Measurements from ENCODE around the gene MCOLN1. TPM values are rescaled to one million over a fixed set of nuclear protein-coding genes. Genes with fewer than 3 reads are reported as not detected.

MCOLN1 gene
- total and polyA plus RNA-seq, 4 donors = 10.9 to 17.0 (median 13.7) TPM

- H3K36me3 ChIP-seq (ENCODE audit: control insufficient read depth in 4 of 4, insufficient read depth in 3 of 4, low read depth in 1 of 4, low read length in 3 of 4) = peaks cover 14 to 44% (median 19%) of the 10 kb centered on the region in 4 donors
- DNase-seq (ENCODE audit: low spot score) = no peak
- H3K27me3 ChIP-seq (ENCODE audit: control insufficient read depth in 4 of 4, insufficient read depth in 4 of 4, low read length in 3 of 4) = no peaks in the 10 kb centered on the region
- no peak overlapping the region for H3K4me3 ChIP-seq (ENCODE audit: low read depth in 1 of 3, low read length in 3 of 3)
- H3K9ac ChIP-seq (ENCODE audit: low read depth in 1 of 2, low read length in 2 of 2) = no peak overlapping the region
- H3K27ac ChIP-seq (ENCODE audit: low read depth in 1 of 2, low read length in 2 of 2) = peak overlapping the region; percentile 36 to 61
- TF ChIP-seq RXRA (IDR thresholded peaks at IDR 0.05) (no peak), NR2F2 (IDR thresholded peaks at IDR 0.05) (peak; percentile 49)
- 98% methylated on average over 24 of the region's 24 CpGs for WGBS
- no peaks in the 10 kb centered on the region for H3K4me1 ChIP-seq (ENCODE audit: control insufficient read depth in 4 of 4, insufficient read depth in 4 of 4, low read length in 3 of 4)
- H3K9me3 ChIP-seq (ENCODE audit: control insufficient read depth in 4 of 4, low read length in 3 of 4) = no peaks in the 10 kb centered on the region
These were observed 20.3 kb downstream of the MCOLN1 start for GRCh38 chr19:7542556-7543348.

- H3K4me1 ChIP-seq (ENCODE audit: control insufficient read depth in 4 of 4, insufficient read depth in 4 of 4, low read length in 3 of 4) = no peaks in the 10 kb centered on the region
- H3K4me3 ChIP-seq (ENCODE audit: low read depth in 1 of 3, low read length in 3 of 3) = no peak overlapping the region
- H3K9me3 ChIP-seq (ENCODE audit: control insufficient read depth in 4 of 4, low read length in 3 of 4) = no peaks in the 10 kb centered on the region
- peak; percentile 49 for DNase-seq (ENCODE audit: low spot score)
- H3K27me3 ChIP-seq (ENCODE audit: control insufficient read depth in 4 of 4, insufficient read depth in 4 of 4, low read length in 3 of 4) = no peaks in the 10 kb centered on the region
- no peak overlapping the region for H3K9ac ChIP-seq (ENCODE audit: low read depth in 1 of 2, low read length in 2 of 2)
- 86% methylated on average over 3 of the region's 3 CpGs for WGBS
- TF ChIP-seq TAF1 (conservative IDR thresholded peaks at IDR 0.05) (no peak), GABPA (IDR thresholded peaks at IDR 0.05 in 1 of 2, conservative IDR thresholded peaks at IDR 0.05 in 1 of 2) (no peak), REST (IDR thresholded peaks at IDR 0.05) (no peak), MAX (IDR thresholded peaks at IDR 0.05) (no peak), RAD21 (IDR thresholded peaks at IDR 0.05) (no peak), HNF4G (IDR thresholded peaks at IDR 0.05) (no peak), JUND (IDR thresholded peaks at IDR 0.05) (no peak), NR2F2 (IDR thresholded peaks at IDR 0.05) (no peak), HNF4A (conservative IDR thresholded peaks at IDR 0.05) (no peak), FOXA2 (IDR thresholded peaks at IDR 0.05) (no peak), FOXA1 (IDR thresholded peaks at IDR 0.05) (no peak), RXRA (IDR thresholded peaks at IDR 0.05) (no peak), EGR1 (IDR thresholded peaks at IDR 0.05; ENCODE audit: low read depth in 2 of 2) (no peak)
- H3K27ac ChIP-seq (ENCODE audit: low read depth in 1 of 2, low read length in 2 of 2) = peak overlapping the region in 1 of 2 donors; percentile 14
- peaks cover 10 to 35% (median 18%) of the 10 kb centered on the region in 4 donors for H3K36me3 ChIP-seq (ENCODE audit: control insufficient read depth in 4 of 4, insufficient read depth in 3 of 4, low read depth in 1 of 4, low read length in 3 of 4)
These were observed 22.2 kb downstream of the MCOLN1 start for GRCh38 chr19:7544626-7545025.

- Histone ChIP-seq H3K27ac (ENCODE audit: low read depth in 1 of 2, low read length in 2 of 2) (peak overlapping the region in 1 of 2 donors; percentile 7), H3K27me3 (ENCODE audit: control insufficient read depth in 4 of 4, insufficient read depth in 4 of 4, low read length in 3 of 4) (no peaks in the 10 kb centered on the region), H3K4me1 (ENCODE audit: control insufficient read depth in 4 of 4, insufficient read depth in 4 of 4, low read length in 3 of 4) (no peaks in the 10 kb centered on the region), H3K4me3 (ENCODE audit: low read depth in 1 of 3, low read length in 3 of 3) (no peak overlapping the region), H3K9me3 (ENCODE audit: control insufficient read depth in 4 of 4, low read length in 3 of 4) (no peaks in the 10 kb centered on the region), H3K36me3 (ENCODE audit: control insufficient read depth in 4 of 4, insufficient read depth in 3 of 4, low read depth in 1 of 4, low read length in 3 of 4) (peaks cover 10 to 32% (median 17%) of the 10 kb centered on the region in 4 donors), H3K9ac (ENCODE audit: low read depth in 1 of 2, low read length in 2 of 2) (no peak overlapping the region)
- WGBS = 91% methylated on average over 8 of the region's 8 CpGs
- no peak for DNase-seq (ENCODE audit: low spot score)
- TF ChIP-seq ATF3 (IDR thresholded peaks at IDR 0.05) (no peak), FOXA1 (IDR thresholded peaks at IDR 0.05) (no peak), FOXA2 (IDR thresholded peaks at IDR 0.05) (no peak), RAD21 (IDR thresholded peaks at IDR 0.05) (no peak), CTCF (IDR thresholded peaks at IDR 0.05; ENCODE audit: low read depth, low read length, missing input control) (no peak), MAX (IDR thresholded peaks at IDR 0.05) (no peak), TAF1 (conservative IDR thresholded peaks at IDR 0.05) (no peak), GABPA (IDR thresholded peaks at IDR 0.05 in 1 of 2, conservative IDR thresholded peaks at IDR 0.05 in 1 of 2) (no peak), HNF4G (IDR thresholded peaks at IDR 0.05) (no peak), REST (IDR thresholded peaks at IDR 0.05) (no peak)
These were observed 22.9 kb downstream of the MCOLN1 start for GRCh38 chr19:7545300-7545699.

All from liver (tissue), 9 donors.